Activated gamma-delta T cell treated with anti-CD3 and anti-CD28 coated beads, Interleukin-2, amount 50 U/mL, for 16 hours (primary cell): ENCODE measurements around the gene MEG3.

Source experiments
- DNase-seq: peaks from one replicate; pipeline ENCODE4 v3.0.0-alpha.2; 2020; ENCODE audit warnings: low read depth

Gene MEG3

DNA sequence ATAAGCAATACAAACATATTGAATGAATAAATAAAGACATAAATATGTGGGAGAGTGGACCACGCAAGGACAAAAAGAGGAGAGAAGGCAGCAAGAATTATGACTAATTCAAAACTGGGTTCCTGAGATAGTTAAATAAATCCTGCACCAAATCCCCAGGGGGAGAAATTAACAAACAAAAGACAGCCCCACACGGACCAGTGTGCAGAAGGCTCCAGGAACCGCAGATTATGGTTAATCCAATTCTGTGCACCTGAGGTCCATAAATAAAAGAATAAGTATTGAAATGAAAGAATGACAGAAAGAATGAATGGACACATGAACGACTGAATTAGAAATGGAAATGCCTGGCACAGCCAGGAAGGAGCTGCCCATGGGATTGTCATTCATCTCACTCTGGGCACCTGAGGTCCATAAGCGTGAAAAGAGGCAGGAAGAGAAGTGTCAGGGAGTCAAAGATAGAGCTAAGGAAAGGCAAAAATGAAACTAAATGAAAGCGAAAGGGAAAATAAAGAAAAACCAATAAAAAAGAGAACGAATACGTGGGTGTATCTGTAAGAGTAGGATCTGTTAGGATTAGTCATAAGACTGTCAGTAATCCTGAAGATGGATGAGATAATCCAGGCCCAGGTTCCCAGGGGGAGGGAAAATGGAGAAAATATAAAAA is 23.3 kb downstream of the MEG3 start:
- DNase-seq: no peak

DNA sequence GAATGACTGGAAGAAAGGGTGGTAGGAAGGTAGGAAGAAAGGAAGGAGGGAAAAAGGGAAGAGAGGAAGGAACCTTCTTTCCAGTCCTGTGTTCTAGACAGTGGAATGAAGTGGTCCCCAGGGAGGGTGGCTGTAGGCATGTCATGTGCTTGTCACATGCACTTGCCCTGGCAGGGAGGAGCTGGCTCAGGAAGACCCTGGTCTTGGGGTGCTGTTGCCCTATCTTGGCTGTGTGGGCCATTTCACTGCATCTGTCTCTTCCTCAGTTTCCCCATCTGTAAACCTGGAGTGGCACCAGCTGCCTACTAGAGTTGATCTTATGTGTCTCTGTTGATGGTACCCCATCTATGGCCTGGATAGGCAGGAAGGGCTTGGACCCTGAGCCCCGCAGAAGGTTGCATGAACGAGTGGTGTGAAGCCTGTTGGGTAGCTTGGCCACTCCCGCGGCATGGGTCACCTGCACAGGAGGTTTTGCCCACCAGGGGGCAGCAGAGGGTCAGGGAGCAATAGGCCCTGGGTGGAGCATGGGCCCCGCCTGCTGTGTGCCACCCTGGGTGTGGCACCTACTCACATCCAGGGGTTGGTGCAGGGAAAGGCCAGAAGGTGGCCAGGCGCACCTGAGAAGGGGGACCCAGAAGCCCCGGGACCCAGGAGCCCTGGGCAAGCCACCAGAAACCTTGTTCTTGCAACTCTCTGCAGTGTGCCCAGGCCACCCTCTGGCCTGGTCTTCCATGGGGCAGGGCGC is 25.1 kb downstream of the MEG3 start:
- DNase-seq: peak; percentile 60

DNA sequence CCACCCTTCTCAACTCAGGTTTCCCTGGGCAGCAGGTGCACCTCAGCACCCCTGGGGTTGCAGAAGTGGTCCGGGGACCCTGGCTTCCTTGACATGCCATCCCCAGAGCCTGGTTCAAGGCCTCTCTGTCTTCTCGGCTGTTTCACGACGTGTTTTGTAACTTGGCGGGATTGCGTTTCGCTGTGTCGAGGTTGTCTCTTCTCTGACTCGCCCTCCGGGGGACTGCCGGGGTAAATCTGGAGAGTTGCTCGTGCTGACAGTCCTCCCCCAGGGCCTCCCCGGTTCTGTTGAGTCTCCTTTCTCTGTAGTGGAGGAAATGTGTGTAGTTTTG is 25.6 kb downstream of the MEG3 start:
- DNase-seq: no peak

DNA sequence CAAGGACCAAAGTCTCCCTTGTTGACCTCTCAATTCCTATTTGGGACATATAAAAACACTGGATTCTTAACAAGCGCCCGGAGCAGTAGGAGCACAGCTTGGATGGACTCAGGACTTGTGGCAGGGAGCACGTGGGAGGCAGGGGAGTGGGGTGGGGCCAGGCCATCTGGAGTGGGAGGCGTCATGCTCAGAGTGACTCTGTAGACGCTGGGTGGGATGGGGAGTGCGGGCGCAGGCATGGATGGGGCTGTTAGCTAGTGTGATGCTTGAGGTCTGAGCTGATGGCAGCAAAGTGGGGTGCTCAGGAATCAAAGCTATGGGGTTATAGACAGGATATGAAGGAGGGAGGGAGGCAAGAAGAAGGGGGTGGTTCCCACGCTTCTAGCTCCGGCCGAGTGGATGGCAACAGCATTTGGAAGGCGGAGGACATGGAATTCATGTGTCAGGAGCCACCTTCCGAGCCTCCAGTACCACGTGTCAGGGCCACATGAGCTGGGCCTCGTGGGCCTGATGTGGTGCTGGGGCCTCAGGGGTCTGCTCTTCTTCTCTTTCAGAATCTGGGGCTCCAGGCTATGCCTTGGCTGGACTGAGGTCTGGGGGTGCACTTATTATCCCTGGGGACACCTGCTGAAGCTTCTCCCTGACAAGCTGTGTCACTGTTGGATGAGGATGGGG is 26.2 kb downstream of the MEG3 start:
- no peak for DNase-seq

DNA sequence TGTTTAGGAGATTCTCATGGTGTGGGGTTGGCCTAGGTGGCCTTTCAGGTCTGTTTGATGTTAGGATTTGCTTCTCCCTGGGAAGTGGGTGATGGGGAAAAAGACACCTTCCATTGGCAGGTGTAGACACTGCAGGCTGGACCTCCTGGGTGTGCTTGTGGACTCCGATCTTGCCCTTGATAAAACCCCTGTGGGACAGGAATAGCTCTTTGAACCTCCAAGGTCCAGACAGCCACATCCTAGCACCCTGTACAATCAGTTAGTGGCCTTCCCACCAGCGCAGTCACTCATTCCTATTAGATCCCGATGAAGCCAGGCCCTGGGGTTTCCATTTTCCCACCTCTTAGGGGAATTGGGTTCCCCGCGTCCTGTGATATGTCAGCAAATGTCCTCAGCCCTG is 28.5 kb downstream of the MEG3 start:
- DNase-seq: no peak

DNA sequence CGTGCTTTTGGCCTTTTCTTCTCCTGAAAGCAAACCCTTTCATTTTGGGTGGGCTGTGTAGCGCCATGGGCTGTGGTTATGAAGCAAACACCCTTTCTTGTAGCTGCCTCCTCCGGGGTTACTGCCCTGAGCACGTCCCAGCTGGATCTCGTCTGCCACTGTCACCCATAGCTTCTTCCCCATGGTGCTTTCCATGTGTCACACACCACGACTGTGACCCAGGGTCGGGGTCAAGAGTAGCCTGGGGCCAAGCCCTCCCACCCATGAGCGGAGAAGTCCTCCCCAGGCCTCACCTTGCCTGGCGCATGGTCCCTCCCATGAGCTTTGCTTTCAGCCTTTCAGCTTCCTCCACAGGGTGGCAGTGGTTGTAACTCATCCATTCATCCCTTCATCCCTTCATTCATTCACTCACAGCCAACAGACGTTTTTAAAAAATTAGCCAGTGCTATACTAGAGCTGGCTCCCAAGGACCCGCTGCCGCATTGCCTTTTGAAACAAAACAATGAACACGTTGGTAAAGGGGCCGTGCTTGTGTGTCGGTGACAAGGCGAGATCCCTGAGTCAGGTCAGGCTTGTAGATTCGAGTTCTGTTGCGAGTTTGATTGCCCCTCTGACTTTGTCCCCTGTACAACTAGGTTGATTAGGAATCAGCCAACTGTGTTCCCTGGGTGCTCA is 29.5 kb downstream of the MEG3 start:
- no peak for DNase-seq

DNA sequence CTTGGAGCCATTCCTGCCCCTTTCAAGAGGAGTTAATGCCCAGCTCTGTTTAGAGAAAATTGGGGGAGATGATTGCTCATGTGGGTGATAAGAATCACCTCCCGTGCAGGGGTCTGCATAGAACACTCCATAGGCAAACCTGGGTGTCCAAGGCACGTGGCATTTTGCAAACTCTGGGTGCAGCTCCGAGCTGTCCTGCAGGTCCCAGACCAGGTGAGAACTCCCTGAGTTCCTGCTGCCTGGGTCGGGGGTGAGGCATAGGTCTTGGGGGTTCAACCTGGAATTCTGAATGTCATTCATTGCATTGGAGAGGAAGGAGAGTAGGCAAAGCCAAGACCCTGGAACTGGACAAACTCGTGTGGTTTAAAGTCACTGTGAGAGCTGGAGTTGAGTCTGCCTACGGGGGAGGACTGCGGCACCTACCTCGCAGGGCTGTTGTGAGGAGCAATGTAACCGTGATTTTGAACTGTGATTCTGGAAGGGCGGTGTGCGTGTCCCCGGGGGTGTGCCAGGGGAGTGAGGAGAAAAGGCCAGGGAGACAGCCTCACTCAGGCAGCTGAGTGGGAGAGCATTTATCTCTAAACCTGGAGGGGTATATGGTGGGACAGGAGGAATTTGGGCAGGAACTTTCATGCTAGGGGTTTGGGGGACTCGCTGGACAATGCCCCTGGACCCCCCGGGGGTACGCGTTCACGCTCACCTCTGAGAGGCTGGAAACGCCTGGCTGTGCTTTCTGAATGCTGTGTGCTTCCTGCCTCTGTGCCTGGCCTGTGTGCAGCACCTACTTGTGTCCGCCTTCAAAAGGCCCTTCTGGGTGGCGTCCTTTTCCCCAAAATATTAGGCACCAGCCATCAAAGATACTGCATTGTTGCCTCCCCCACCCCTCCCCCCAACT is 30.4 kb downstream of the MEG3 start:
- DNase-seq: no peak

DNA sequence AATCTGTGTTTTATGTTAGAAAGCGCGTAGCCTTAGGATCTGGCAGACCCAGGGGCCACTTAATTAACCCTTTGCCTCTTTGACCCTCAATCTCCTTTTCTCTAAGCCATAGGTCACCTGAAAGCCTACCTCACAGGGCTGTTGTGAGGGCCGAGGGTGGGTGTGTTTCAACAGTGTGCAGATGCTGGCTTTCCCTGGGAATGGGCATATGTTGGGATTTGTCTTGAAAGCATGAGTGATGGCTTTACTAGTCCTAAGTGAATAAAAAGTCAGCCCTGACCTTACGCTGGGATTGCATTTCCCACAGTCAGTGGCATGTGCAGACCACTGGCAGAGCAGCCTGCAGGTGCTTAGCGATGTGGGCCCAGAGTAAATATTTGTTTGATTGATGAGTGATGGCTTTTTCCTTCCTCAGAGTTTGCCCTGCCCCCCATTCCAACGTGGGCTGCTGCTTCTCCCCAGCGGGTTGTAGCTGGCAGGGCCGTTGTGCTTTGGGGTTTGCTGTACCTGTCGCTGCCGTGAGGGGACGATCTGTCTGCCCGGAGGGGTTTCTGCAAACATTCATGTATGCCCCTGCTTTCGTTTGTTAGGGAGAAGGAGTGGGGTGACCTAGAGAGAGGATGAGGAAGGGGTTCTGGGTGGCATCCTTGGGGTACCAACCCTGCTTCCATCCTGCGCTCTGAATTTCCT is 31.5 kb downstream of the MEG3 start:
- DNase-seq: no peak

DNA sequence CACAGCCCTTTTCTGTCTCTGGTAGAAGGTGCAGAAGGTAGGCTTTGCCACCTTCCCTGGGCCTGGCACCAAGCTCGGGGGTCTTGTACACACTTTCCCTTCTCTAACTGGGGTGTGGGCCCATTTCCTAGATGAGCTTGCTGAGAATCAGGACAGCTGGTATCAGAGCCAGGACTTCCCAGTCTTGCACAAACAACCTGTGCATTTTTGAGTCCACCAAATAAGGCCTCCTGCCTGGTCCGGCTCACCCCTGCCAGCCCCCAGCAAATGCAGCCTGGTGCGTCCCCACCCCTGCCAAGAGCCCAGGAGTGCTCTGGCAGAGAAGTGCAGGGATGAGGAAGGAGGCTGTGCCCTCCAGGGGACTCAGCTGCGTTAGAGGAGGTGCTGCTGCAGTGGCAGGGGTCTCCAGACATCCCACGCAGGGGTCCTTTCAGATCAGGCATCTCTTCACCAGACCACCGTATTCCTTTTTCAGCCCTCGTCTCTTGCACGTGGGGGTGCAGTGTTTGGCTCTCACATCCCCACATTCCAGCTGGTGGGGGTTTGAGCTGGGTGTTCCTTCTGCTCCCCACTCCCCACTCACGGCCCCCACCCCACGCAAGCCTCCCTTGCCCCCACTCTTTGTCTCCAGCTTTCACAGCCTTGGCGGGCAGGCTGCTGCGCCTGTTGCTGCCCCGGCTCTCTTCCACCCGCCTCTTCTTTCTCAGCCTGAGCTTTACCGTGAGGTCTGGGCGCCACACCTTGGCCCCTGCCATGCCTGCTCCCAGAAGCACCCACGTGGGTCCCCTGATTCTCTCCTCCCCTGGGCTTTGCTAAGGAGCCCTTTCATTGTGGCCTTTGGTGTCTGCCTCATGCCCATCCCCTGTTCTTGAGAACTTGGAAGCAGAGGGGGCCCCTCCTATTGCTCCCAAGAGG is 32.3 kb downstream of the MEG3 start:
- no peak for DNase-seq

DNA sequence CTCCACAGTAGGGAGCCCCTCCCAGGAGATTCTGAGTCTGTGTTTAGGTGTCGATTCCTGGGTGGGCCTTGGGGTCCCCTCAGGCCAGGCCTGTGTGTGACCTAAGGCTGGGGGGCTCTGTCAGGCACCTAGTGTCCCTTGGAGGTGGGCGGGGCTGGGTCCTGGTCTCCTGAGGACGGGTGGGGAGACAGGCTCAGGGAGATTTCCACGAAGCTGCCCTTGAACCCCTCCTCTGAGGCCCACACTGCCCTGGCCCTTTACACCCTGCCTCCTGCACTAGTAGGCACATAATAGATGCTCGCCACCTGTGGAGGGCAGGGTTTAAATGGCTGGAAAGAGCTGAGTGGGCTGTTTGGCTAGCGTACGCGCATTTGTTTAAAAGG is 32.9 kb downstream of the MEG3 start:
- no peak for DNase-seq

DNA sequence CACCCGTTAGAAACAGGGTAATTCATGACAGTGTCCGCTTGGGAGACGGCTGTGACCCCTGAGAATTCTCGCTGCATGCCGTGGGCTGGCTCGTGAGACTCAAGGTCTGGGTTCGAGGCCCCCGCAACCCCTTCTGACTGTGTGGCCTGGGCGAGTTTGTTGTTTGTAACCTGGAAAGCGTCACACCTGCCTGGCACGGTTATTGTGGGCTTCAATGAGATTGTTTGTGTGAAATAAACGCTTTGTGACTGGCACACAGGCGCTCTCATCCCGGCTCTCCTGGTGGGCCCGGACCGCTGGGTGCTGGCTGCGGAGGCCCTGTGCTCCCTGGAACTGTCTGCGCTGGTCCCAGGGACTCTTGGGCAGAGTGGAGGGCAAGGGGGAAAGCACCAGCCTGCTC is 33.9 kb downstream of the MEG3 start:
- no peak for DNase-seq

DNA sequence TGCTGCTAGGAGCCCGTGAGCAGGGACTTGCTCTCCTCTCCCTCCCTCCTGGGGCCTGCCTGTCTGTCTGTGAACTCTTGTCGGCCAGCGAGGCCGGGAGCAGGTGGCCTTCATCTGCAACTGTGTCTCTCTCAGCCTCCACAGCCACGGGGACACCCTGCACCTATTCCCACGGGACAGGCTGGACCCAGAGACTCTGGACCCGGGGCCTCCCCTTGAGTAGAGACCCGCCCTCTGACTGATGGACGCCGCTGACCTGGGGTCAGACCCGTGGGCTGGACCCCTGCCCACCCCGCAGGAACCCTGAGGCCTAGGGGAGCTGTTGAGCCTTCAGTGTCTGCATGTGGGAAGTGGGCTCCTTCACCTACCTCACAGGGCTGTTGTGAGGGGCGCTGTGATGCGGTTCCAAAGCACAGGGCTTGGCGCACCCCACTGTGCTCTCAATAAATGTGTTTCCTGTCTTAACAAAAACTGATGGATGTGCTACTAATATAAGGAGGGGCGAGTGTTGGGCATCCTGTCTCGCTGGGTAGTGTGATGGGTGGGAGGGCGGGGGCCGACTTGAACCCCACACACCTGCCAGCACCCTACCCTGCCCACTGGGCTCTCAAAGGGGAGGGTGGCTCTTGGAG is 34.8 kb downstream of the MEG3 start:
- no peak for DNase-seq

DNA sequence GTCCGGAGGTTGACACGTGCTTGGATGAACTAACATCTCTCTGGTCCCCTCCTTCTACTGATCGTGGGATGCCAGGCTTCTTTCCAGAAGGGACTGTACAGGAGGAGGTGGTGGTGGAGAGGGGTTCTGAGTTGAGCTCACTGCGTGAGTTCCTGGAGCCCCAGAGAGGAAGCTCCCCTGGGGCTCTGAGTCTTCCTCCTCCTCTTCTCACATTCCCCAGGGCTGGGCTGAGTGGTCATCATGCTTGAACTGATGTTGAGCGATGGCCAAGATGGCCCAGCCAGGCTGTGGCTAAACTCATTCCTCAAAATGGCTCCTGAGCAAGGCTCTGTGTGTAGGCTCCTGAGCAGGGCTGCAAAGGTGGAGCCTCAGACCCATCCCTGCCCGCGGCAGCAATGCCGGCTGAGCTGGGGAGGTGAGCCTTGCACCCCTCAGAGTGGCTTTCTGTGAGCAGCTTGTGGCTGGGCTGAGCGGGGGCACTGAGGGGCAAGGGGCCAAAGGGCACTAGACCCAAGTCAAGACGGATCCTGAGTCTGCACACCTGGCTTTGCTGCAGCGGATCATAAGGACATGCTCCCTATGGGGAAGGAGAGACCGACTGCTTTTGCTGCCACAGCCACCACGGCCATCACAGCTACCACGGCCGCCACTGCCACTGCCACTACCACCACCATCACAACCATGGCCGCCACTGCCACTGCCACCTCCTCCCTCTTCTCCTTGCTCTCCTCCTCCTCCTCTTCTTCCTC is 35.4 kb downstream of the MEG3 start:
- DNase-seq: no peak

DNA sequence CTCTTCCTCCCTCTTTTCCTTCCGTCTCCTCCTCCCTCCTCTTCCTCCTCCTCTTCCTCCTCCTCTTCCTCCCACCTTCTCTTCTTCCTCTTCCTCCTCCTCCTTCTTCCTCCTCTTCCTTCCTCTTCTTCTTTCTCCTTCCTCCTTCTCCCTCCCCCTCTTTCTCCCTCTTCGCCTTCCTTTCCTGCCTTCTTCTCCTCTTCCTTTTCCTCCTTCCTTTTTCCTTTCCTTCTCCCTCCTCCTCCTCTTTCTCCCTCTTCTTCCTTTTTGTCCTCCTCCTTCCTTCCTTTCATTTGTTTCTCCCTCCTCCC is 36.0 kb downstream of the MEG3 start:
- DNase-seq: no peak

DNA sequence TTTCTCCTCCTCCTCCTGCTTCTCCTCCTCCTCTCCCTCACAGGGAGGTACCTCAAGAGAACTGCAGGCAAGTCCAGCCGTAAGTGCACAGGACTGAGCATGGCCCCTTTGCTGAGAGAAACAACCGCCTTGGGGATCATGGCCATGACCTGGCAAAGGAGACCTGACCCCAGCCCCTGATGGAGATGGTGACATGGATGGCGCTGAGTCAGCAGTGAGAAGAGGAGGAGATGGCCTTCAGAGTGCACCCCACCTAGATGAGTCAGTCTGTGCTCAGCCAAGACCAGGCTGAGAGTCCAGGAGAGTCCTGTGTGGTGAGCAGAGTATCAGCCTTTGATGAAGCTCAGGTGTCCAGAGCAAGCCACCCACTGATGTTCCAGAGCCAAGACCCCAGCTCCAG is 36.4 kb downstream of the MEG3 start:
- no peak for DNase-seq

DNA sequence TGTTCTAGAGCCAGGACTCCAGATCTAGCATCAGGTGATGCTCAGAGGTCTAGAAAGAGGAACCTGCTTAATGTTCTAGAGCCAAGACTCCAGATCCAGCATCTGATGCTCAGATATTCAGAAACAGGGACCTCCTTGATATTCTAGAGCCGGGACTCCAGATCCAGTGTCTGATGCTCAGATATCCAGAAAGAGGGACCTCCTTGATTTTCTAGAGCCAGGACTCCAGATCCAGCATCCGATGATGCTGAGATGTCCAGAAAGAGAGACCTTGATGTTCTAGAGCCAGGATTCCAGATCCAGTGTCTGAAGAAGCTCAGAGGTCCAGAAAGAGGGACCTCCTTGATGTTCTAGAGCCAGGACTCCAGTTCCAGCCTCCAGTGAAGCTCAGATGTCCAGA is 36.9 kb downstream of the MEG3 start:
- DNase-seq: no peak

DNA sequence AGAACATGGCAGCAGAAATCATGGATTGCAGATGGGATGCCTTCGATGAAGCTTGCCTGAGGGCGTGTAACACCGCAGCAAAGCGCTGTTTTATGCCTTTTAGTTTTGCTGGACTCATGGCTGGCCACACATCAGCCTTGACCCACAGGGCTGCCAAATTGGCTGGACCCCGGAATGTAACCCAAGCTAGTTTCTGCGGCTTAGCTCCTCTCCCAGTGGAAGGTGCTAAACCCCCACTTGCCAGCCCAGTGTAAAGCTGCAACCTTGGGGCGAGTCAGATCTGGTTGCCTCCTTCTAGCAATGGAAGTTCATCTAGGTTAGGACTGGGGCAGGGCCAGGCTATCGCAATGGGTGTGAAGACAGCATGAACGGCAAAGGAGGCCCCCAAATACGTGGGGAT is 38.3 kb downstream of the MEG3 start:
- no peak for DNase-seq

DNA sequence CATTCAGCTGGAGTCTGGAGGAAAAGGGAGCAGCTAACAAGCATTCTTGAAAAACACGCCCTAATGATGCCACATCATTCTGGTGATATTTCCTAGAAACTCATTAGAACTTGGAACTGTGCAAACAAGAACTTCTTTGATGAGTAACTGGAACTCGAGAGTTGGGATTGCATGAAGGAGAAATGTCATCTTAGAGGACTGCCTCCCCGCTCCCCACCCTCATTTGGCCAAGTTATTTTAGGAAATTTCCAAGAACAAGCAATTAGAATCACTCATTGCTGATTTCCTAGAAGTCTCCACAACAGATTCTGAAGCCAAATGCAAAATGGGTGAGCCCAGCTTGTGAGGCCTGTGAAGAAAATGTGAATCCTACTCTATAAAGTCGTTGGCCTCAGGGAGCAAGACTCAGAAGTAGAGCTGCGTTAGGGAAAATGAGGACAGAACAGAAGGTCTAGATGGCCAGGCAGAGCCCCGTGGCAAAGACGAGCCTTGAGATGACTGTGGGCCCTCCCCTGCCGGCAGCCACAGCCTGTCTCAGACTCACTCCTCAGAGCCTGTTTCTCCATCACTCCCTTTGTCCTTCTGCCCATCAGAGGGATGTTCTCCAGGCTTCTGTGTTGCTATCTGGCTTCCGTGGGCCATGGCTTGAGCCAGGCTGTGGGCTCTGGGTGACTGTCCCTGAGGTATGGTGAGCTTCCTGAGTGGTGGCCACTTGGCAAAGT is 39.2 kb downstream of the MEG3 start:
- no peak for DNase-seq
